ENCODE results near the gene TRIM72. TPM values are rescaled to one million over a fixed set of nuclear protein-coding genes. Genes with fewer than 3 reads are reported as not detected.
A peak's percentile ranks its signal among the peaks of the same experiment; 100 is the strongest.
"Not testable (repeated sequence)": the region's sequence is repeated elsewhere in the genome, so short reads cannot be mapped to it uniquely, and the experiment has no call there.

TRIM72 gene
- total RNA-seq, 5 donors from 2014 or later (not counting 1 experiment from before 2014, with no cell fraction given) = 0.03 to 0.09 (median 0.09) TPM; not detected in 2

GRCh38 chr16:31200111-31200510 lies 13.8 kb upstream of the TRIM72 start:
- H3K4me3 ChIP-seq (ENCODE audit: control insufficient read depth in 1 of 2, extremely low read depth in 1 of 2, low read length in 1 of 2); ATAC-seq (replicated peaks in 1 of 4); H3K9me3 ChIP-seq; H3K9me3 Mint-ChIP-seq; H3K36me3 Mint-ChIP-seq; H3K27ac ChIP-seq (ENCODE audit: low read length); DNase-seq; H3K27me3 ChIP-seq (replicated peaks in 1 of 2; ENCODE audit: control insufficient read depth in 2 of 2, extremely low read depth in 1 of 2, insufficient read depth in 2 of 2, low read length in 1 of 2); H3K27me3 Mint-ChIP-seq: not testable (repeated sequence)
- 80% methylated on average over 7 of the region's 8 CpGs for WGBS (ENCODE audit: insufficient coverage)
- H3K4me3 Mint-ChIP-seq = peak overlapping the region in 2 of 3 donors; percentile 17 to 90
- ChIA-PET CTCF (interaction anchor here in 1 of 2 donors (0.8 to 1.7 kb wide), 2 partner anchors 16 to 260 kb away, joined by 3 to 4 read pairs; no protein-coding TSS in a partner anchor), POLR2A (interaction anchor here (0.6 to 1.5 kb wide), 3 partner anchors 11 to 23 kb away, joined by 3 to 6 read pairs (median 6); no protein-coding TSS in a partner anchor)
- peaks cover 55 to 64% (median 61%) of the 10 kb centered on the region in 3 donors for H3K4me1 Mint-ChIP-seq
- peaks cover 13 to 46% of the 10 kb centered on the region in 2 experiments for H3K4me1 ChIP-seq (ENCODE audit: control insufficient read depth in 1 of 2, extremely low read depth in 1 of 2, insufficient read depth in 2 of 2, low read length in 2 of 2)
- H3K36me3 ChIP-seq (ENCODE audit: control insufficient read depth in 2 of 2, extremely low read depth in 1 of 2, insufficient read depth in 1 of 2, low read length in 1 of 2) = peaks cover 14 to 25% of the 10 kb centered on the region in 2 donors
- peak overlapping the region; percentile 57 to 65 for H3K27ac Mint-ChIP-seq

GRCh38 chr16:31200821-31201568 lies 12.9 kb upstream of the TRIM72 start:
- ChIA-PET CTCF (interaction anchor here (0.5 to 1.7 kb wide), 6 partner anchors 15 to 509 kb away, joined by 3 to 4 read pairs (median 4); no protein-coding TSS in a partner anchor), POLR2A (interaction anchor here (0.5 to 1.5 kb wide), 5 partner anchors 12 to 1119 kb away, joined by 3 to 6 read pairs (median 3); no protein-coding TSS in a partner anchor)
- peaks cover 5% of the 10 kb centered on the region for H3K36me3 Mint-ChIP-seq
- Histone ChIP-seq H3K27me3 (replicated peaks in 1 of 2; ENCODE audit: control insufficient read depth in 2 of 2, extremely low read depth in 1 of 2, insufficient read depth in 2 of 2, low read length in 1 of 2) (no peaks in the 10 kb centered on the region), H3K9me3 (no peaks in the 10 kb centered on the region), H3K36me3 (ENCODE audit: control insufficient read depth in 2 of 2, extremely low read depth in 1 of 2, insufficient read depth in 1 of 2, low read length in 1 of 2) (peaks cover 5 to 16% of the 10 kb centered on the region in 2 donors), H3K4me3 (ENCODE audit: control insufficient read depth in 1 of 2, extremely low read depth in 1 of 2, low read length in 1 of 2) (peak overlapping the region; percentile 89 to 95), H3K4me1 (ENCODE audit: control insufficient read depth in 1 of 2, extremely low read depth in 1 of 2, insufficient read depth in 2 of 2, low read length in 2 of 2) (peaks cover 13 to 46% of the 10 kb centered on the region in 2 experiments), H3K27ac (ENCODE audit: low read length) (peak overlapping the region; percentile 67)
- 87% methylated on average over 5 of the region's 8 CpGs for WGBS (ENCODE audit: insufficient coverage)
- peak overlapping the region; percentile 57 to 87 for H3K27ac Mint-ChIP-seq
- peak overlapping the region; percentile 87 to 90 (median 89) for H3K4me3 Mint-ChIP-seq
- ATAC-seq (replicated peaks in 1 of 4) (peak; percentile 32 to 48 (median 42)), DNase-seq (peak in 31 of 35 experiments; percentile 36 to 73 (median 54))
- H3K4me1 Mint-ChIP-seq = peaks cover 54 to 58% (median 56%) of the 10 kb centered on the region in 3 donors
- H3K9me3 Mint-ChIP-seq = no peaks in the 10 kb centered on the region
- no peaks in the 10 kb centered on the region for H3K27me3 Mint-ChIP-seq

- H3K4me3 Mint-ChIP-seq = peak overlapping the region; percentile 87 to 90 (median 89)
- H3K4me1 Mint-ChIP-seq = peaks cover 50 to 52% (median 50%) of the 10 kb centered on the region in 3 donors
- 38% methylated on average over 19 of the region's 35 CpGs for WGBS (ENCODE audit: insufficient coverage)
Measured at GRCh38 chr16:31201582-31202413, 12.1 kb upstream of the TRIM72 start.

DNA sequence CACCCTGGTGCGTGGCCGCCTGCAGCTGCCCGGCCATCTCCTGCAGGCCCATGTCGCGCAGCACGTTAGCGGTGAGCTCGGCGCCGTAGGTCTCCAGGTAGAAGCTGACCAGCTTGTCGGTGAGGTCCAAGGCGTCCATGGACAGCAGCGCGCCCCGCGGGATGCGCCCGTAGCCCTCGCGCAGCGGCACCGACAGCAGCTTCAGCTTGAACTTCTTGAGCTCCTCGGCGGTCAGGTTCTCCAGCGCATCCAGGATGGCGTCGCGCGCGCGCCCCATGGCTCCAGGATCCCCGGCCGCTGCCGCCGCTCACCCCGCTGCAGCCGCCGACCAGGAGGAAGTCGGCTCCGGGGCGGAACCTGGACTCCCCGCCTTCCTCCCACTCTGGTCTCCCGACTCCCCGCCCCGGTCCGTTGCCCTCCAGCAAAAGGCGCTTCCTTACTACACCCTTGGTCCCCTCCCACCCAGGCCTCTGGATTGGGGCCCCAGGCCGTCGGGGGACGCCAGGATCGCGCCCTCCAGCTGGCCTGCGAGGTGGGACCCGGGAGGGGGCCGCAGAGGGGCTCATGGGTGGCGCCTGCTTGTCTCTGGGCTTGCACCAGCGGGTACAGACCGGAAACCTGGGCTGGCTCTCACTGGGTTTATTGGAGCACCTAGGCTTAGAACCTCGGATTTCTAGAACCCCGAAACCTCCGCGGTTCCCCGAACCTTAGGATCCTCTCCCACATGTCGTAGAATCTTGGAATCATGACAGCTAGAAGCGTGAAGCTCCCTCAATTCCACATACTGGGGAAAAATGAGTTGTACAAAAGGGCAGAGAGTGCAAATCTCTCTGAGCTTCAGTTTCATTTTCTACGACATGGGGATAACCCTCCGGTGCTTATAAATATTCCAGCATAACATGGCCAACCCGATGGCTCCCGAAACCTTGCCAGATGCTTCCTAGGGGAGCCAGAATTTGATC lies 11.2 kb upstream of the TRIM72 start, which contains the start of gene PYCARD:
Gene PYCARD (minus strand): TSS at position 347 of the 962 bp plus-strand sequence. CDS start 70 bp downstream, at position 277.
- H3K27ac Mint-ChIP-seq = peak within 1 kb of the TSS; percentile 85 to 87
- 3% methylated on average over 60 of the region's 69 CpGs for WGBS (ENCODE audit: insufficient coverage)
- no peaks in the 10 kb centered on the region for H3K27me3 Mint-ChIP-seq
- H3K9me3 Mint-ChIP-seq = no peaks in the 10 kb centered on the region
- ChIA-PET CTCF (interaction anchor here in 1 of 2 donors (1.0 kb wide), 1 partner anchor 242 kb away, joined by 3 read pairs; no protein-coding TSS in a partner anchor), POLR2A (interaction anchor here (0.5 to 1.3 kb wide), 8 partner anchors 8 to 129 kb away, joined by 3 to 12 read pairs (median 4); partner anchors contain the start of genes FUS (in 1 of the 2) and ZNF668 (in 1 of the 2))
- Histone ChIP-seq H3K4me1 (ENCODE audit: control insufficient read depth in 1 of 2, extremely low read depth in 1 of 2, insufficient read depth in 2 of 2, low read length in 2 of 2) (peaks cover 13 to 46% of the 10 kb centered on the region in 2 experiments), H3K9me3 (no peaks in the 10 kb centered on the region), H3K27me3 (replicated peaks in 1 of 2; ENCODE audit: control insufficient read depth in 2 of 2, extremely low read depth in 1 of 2, insufficient read depth in 2 of 2, low read length in 1 of 2) (peaks cover 0 to 2% of the 10 kb centered on the region in 2 experiments), H3K27ac (ENCODE audit: low read length) (peak within 1 kb of the TSS; percentile 67), H3K36me3 (ENCODE audit: control insufficient read depth in 2 of 2, extremely low read depth in 1 of 2, insufficient read depth in 1 of 2, low read length in 1 of 2) (peaks cover 0 to 5% of the 10 kb centered on the region in 2 donors), H3K4me3 (ENCODE audit: control insufficient read depth in 1 of 2, extremely low read depth in 1 of 2, low read length in 1 of 2) (peak within 1 kb of the TSS; percentile 89 to 95)
- peaks cover 50 to 51% (median 50%) of the 10 kb centered on the region in 3 donors for H3K4me1 Mint-ChIP-seq
- peak in 13 of 35 experiments; percentile 6 to 56 (median 30) for DNase-seq
- H3K4me3 Mint-ChIP-seq = peak within 1 kb of the TSS; percentile 87 to 90 (median 89)
- peak; percentile 27 to 58 (median 38) for ATAC-seq (replicated peaks in 1 of 4)
- H3K36me3 Mint-ChIP-seq = no peaks in the 10 kb centered on the region

More at GRCh38 chr16:31201582-31202413, 12.1 kb upstream of the TRIM72 start:
- ATAC-seq (replicated peaks in 1 of 4) = peak; percentile 56 to 82 (median 80)
- POLR2A ChIA-PET = interaction anchor here (0.6 to 1.3 kb wide), 6 partner anchors 9 to 128 kb away, joined by 3 to 12 read pairs (median 4); partner anchors contain the start of genes FUS (in 1 of the 2) and ZNF668 (in 1 of the 2)
- CTCF ChIA-PET = interaction anchor here (0.5 to 1.7 kb wide), 6 partner anchors 17 to 509 kb away, joined by 3 to 4 read pairs (median 4); no protein-coding TSS in a partner anchor
- Mint-ChIP-seq H3K36me3 (no peaks in the 10 kb centered on the region), H3K9me3 (no peaks in the 10 kb centered on the region), H3K27me3 (no peaks in the 10 kb centered on the region), H3K27ac (peak overlapping the region; percentile 57 to 87)
- Histone ChIP-seq H3K9me3 (no peaks in the 10 kb centered on the region), H3K36me3 (ENCODE audit: control insufficient read depth in 2 of 2, extremely low read depth in 1 of 2, insufficient read depth in 1 of 2, low read length in 1 of 2) (peaks cover 0 to 8% of the 10 kb centered on the region in 2 donors), H3K4me1 (ENCODE audit: control insufficient read depth in 1 of 2, extremely low read depth in 1 of 2, insufficient read depth in 2 of 2, low read length in 2 of 2) (peaks cover 13 to 46% of the 10 kb centered on the region in 2 experiments), H3K4me3 (ENCODE audit: control insufficient read depth in 1 of 2, extremely low read depth in 1 of 2, low read length in 1 of 2) (peak overlapping the region; percentile 89 to 95), H3K27me3 (replicated peaks in 1 of 2; ENCODE audit: control insufficient read depth in 2 of 2, extremely low read depth in 1 of 2, insufficient read depth in 2 of 2, low read length in 1 of 2) (no peaks in the 10 kb centered on the region), H3K27ac (ENCODE audit: low read length) (peak overlapping the region; percentile 67)
- peak in 31 of 35 experiments; percentile 17 to 64 (median 39) for DNase-seq

DNA sequence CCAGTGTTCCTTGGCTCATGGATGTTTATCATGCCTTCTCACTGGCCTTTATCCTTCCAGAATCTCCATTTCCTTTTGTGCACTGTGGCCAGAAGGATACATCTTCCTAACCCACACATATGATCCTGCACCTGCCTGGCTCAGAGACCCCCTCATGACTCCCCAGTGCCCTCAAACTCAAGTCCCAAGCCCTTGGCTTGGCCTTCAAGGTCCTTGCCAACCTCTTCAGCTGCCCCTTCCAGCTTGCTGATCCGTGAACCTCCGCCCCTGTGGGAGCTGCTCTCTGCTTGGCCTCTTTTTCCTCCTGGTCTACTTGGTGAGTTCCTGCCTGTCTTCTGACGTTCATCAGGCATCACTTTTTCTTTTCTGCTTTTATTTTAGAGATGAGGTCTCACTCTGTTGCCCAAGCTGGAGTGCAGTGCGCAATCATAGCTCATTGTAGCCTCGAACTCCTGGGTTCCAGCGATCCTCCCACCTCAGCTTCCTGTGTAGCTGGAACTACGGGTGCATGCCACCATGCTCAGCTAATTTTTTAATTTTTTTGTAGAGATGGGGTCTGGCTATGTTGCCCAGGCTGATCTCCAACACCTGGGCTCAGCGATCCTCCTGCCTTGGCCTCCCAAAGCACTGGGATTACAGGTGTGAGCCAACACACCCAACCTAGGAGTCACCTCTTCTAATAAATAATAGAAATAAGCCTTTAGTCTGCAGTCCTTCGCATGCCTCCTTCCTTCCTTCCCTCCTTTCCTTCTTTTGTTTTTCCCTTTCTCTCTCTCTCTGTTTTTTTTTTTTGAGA lies 8.8 kb upstream of the TRIM72 start:
- no peaks in the 10 kb centered on the region for H3K9me3 ChIP-seq
- Mint-ChIP-seq H3K27ac (no peak overlapping the region), H3K4me1 (peaks cover 27 to 29% (median 27%) of the 10 kb centered on the region in 3 donors)

More for the DNA sequence above, 8.8 kb upstream of the TRIM72 start:
- ATAC-seq (replicated peaks in 1 of 4) (no peak), DNase-seq (no peak)
- Histone ChIP-seq H3K27ac (ENCODE audit: low read length) (no peak overlapping the region), H3K4me1 (ENCODE audit: control insufficient read depth in 1 of 2, extremely low read depth in 1 of 2, insufficient read depth in 2 of 2, low read length in 2 of 2) (peaks cover 9 to 29% of the 10 kb centered on the region in 2 experiments), H3K36me3 (ENCODE audit: control insufficient read depth in 2 of 2, extremely low read depth in 1 of 2, insufficient read depth in 1 of 2, low read length in 1 of 2) (no peaks in the 10 kb centered on the region), H3K4me3 (ENCODE audit: control insufficient read depth in 1 of 2, extremely low read depth in 1 of 2, low read length in 1 of 2) (no peak overlapping the region), H3K27me3 (replicated peaks in 1 of 2; ENCODE audit: control insufficient read depth in 2 of 2, extremely low read depth in 1 of 2, insufficient read depth in 2 of 2, low read length in 1 of 2) (peaks cover 0 to 8% of the 10 kb centered on the region in 2 experiments)
- H3K27me3 Mint-ChIP-seq = no peaks in the 10 kb centered on the region
- H3K36me3 Mint-ChIP-seq = no peaks in the 10 kb centered on the region
- ChIA-PET POLR2A (interaction anchor here in 1 of 2 donors (0.7 kb wide), 1 partner anchor 35 kb away, joined by 3 read pairs; no protein-coding TSS in a partner anchor), CTCF (no interaction called here)
- peak overlapping the region in 1 of 3 donors; percentile 14 for H3K4me3 Mint-ChIP-seq
- 100% methylated on average over 2 of the region's 9 CpGs for WGBS (ENCODE audit: insufficient coverage)
- H3K9me3 Mint-ChIP-seq = no peaks in the 10 kb centered on the region
